Pancreas (tissue), 10 donors: Measurements from ENCODE around the gene DPF3. TPM values are rescaled to one million over a fixed set of nuclear protein-coding genes. Genes with fewer than 3 reads are reported as not detected.
A peak's percentile ranks its signal among the peaks of the same experiment; 100 is the strongest.

Source experiments
- ATAC-seq, 4 donors: fragments of 200-7000 bp; cut with Tn5 transposase; one replicate each; pipeline versions ENCODE4 v1.8.0 to v1.9.1; 2020; ENCODE audit warnings: mild to moderate bottlenecking in 4 of 4, moderate library complexity in 4 of 4
- DNase-seq, 6 donors: peaks; one replicate each; pipeline ENCODE4 v3.0.0-alpha.2; 2020
- FAIRE-seq: peaks from 2 replicates; lab custom pipeline; 2012; peaks lifted over from hg19 to GRCh38; lab: Jason Lieb, UNC
- H3K27ac ChIP-seq, 4 donors: fragments of 200-600 bp; sonication (generic); 1 replicate in 3 of 4; 2 replicates in 1 of 4; pipeline versions ENCODE4 v1.5.0 to v1.8.0; 2020
- H3K27me3 ChIP-seq, 4 donors: fragments of 200-600 bp; one replicate each; pipeline ENCODE4 v1.8.0; 2021
- H3K36me3 ChIP-seq, 3 donors: fragments of 200-600 bp; sonication (generic) in 1 of 3; one replicate each; pipeline versions ENCODE4 v1.5.0 to v1.8.0; 2020 to 2021
- H3K4me1 ChIP-seq, 3 donors: fragments of 200-600 bp; one replicate each; pipeline ENCODE4 v1.8.0; 2021
- H3K4me3 ChIP-seq, 4 donors: fragments of 200-600 bp; sonication (generic) in 2 of 4; one replicate each; pipeline versions ENCODE4 v1.5.0 to v1.8.0; 2020 to 2021
- H3K9me3 ChIP-seq, 4 donors: fragments of 200-600 bp; one replicate each; pipeline ENCODE4 v1.8.0; 2021
- CTCF ChIP-seq, 4 donors: fragments of 200-600 bp; sonication (generic) in 3 of 4; IDR thresholded peaks; one replicate each; pipeline versions ENCODE4 v1.5.0 to v1.8.0; 2021; ENCODE audit warnings: antibody characterized with exemption in 4 of 4
- WGBS, 2 donors: extraction: QIAGEN DNeasy Blood & Tissue Kit; methylation state at CpG; one replicate each; pipeline ENCODE4 v1.1.7; 2013; 5-methylcytosine and 5-hydroxymethylcytosine counted together
- intact Hi-C, 3 donors: fragments of 100-400 bp; cut with DNase I; formaldehyde crosslinking; loops; one replicate each; pipeline versions ENCODE4 v1.11.1 to v1.14.2; 2022
- polyA plus RNA-seq, 2 donors: library from polyadenylated mRNA; stranded (reverse); fragments of 200-250 nt; gene quantifications; one replicate each; pipeline ENCODE4 v1.2.3, GENCODE V29; 2013
- total RNA-seq, 6 donors: library from RNA; stranded (reverse); fragmentation: NEBNext Ultra II Directional in 4 of 6; extraction: Animal tissue kit (Norgen Biotek cat#: 25700) in 4 of 6; gene quantifications; one replicate each; pipeline versions ENCODE4 v1.2.1 to v1.2.4, GENCODE V29; 2021 to 2023
- donor health status: healthy with polysubstance abuse.
- donor health status: DM: no; HTN: no; CAD: no; lungs with moderate emphysema.
- donor health status: DM: no; HTN: no; CAD: no.
- donor health status: control.
- donor health status: control.
- donor health status: Bipolar disorder and iron deficiency.
- donor health status: DM: yes; HTN: yes; CAD: no.
- donor health status: DM: no; HTN: no; CAD: no.
- donor health status: DM: no; HTN: no; CAD: no.
- donor health status: DM: yes; HTN: yes; CAD: no.

DPF3 gene
- total and polyA plus RNA-seq, 8 donors: 0.14 to 1.3 (median 0.86) TPM

- FAIRE-seq: no peak
- intact Hi-C loops: no loop called here
- Histone ChIP-seq H3K27ac (no peak overlapping the region), H3K36me3 (no peaks in the 10 kb centered on the region), H3K27me3 (no peaks in the 10 kb centered on the region), H3K4me3 (no peak overlapping the region), H3K4me1 (peaks cover 5 to 17% (median 10%) of the 10 kb centered on the region in 3 donors), H3K9me3 (no peaks in the 10 kb centered on the region)
- no peak for ATAC-seq
- TF ChIP-seq CTCF (IDR thresholded peaks at IDR 0.05): no peak
- WGBS, 2 donors: 67 to 85% methylated on average over 1 of the region's 1 CpG
- no peak for DNase-seq
Observed at GRCh38 chr14:72576258-72576657, 317.6 kb downstream of the DPF3 start.

- Histone ChIP-seq H3K27ac (no peak overlapping the region), H3K4me1 (peaks cover 5 to 17% (median 10%) of the 10 kb centered on the region in 3 donors), H3K27me3 (no peaks in the 10 kb centered on the region), H3K4me3 (no peak overlapping the region), H3K36me3 (no peaks in the 10 kb centered on the region), H3K9me3 (no peaks in the 10 kb centered on the region)
- ATAC-seq (no peak), FAIRE-seq (no peak), DNase-seq (no peak)
- WGBS, 2 donors: 96 to 100% methylated on average over 1 of the region's 1 CpG
- no peak for TF ChIP-seq CTCF (IDR thresholded peaks at IDR 0.05)
- intact Hi-C loops: no loop called here
Observed at GRCh38 chr14:72574715-72575114, 319.2 kb downstream of the DPF3 start.

- Histone ChIP-seq H3K27me3 (no peaks in the 10 kb centered on the region), H3K4me1 (peaks cover 5 to 17% (median 10%) of the 10 kb centered on the region in 3 donors), H3K27ac (peak overlapping the region in 3 of 4 donors; percentile 8 to 29 (median 25)), H3K4me3 (no peak overlapping the region), H3K36me3 (no peaks in the 10 kb centered on the region), H3K9me3 (no peaks in the 10 kb centered on the region)
- intact Hi-C loops: no loop called here
- FAIRE-seq (no peak), DNase-seq (peak in 4 of 6 donors; percentile 58 to 80 (median 69)), ATAC-seq (peak; percentile 84 to 93 (median 90))
- WGBS, 2 donors: 26 to 35% methylated on average over 9 of the region's 9 CpGs
- TF ChIP-seq CTCF (IDR thresholded peaks at IDR 0.05): no peak
Observed at GRCh38 chr14:72573725-72574417, 320.0 kb downstream of the DPF3 start.

Other genes with a start within 250 kb of the DPF3 start
- 10 to 100 TPM in 4 of 6 donors, 1 to 10 TPM in 2; 8.0 to 14.5 (median 12.2) TPM for gene DCAF4, start 32.4 kb upstream of the DPF3 start, total RNA-seq
- 10 to 100 TPM in 1 of 2 donors, 1 to 10 TPM in 1; 7.8 to 10.6 TPM for gene DCAF4, start 32.4 kb upstream of the DPF3 start, polyA plus RNA-seq
- 10 to 100 TPM in 1 of 6 donors, 1 to 10 TPM in 5; 3.1 to 13.8 (median 6.9) TPM for gene ZFYVE1, start 133.0 kb upstream of the DPF3 start, total RNA-seq
- gene ZFYVE1, start 133.0 kb upstream of the DPF3 start, polyA plus RNA-seq: 1 to 10 TPM; 3.2 to 4.4 TPM
- 10 to 100 TPM; 22.7 to 39.6 (median 28.4) TPM for gene RBM25, start 164.4 kb upstream of the DPF3 start, total RNA-seq
- gene RBM25, start 164.4 kb upstream of the DPF3 start, polyA plus RNA-seq: 10 to 100 TPM; 52.5 to 62.8 TPM
- gene PSEN1, start 242.4 kb upstream of the DPF3 start, total RNA-seq: 10 to 100 TPM; 15.5 to 32.9 (median 20.2) TPM
- 10 to 100 TPM in 1 of 2 donors, 1 to 10 TPM in 1; 9.2 to 17.0 TPM for gene PSEN1, start 242.4 kb upstream of the DPF3 start, polyA plus RNA-seq